Type B pancreatic cell (in vitro differentiated cells): ENCODE data around the gene ARPC4. TPM values are rescaled to one million over a fixed set of nuclear protein-coding genes. Genes with fewer than 3 reads are reported as not detected.

Experiments
- DNase-seq: peaks from one replicate; pipeline ENCODE4 v3.0.0; 2021; ENCODE audit warnings: mixed read lengths; ENCODE audit not compliant: unreplicated experiment; ENCODE audit errors: extremely low spot score
- H3K27ac Mint-ChIP-seq: 2 replicates; pipeline ENCODE4 v1.8.0; 2021; ENCODE audit warnings: mild to moderate bottlenecking, mixed read lengths
- H3K27me3 Mint-ChIP-seq: 2 replicates; pipeline ENCODE4 v1.8.0; 2021; ENCODE audit warnings: mixed read lengths
- H3K36me3 Mint-ChIP-seq: 2 replicates; pipeline ENCODE4 v1.8.0; 2021; ENCODE audit warnings: mixed read lengths
- H3K4me1 Mint-ChIP-seq: one replicate; pipeline ENCODE4 v1.8.0; 2021; ENCODE audit warnings: mixed read lengths; ENCODE audit not compliant: unreplicated experiment
- H3K4me3 Mint-ChIP-seq: 2 replicates; pipeline ENCODE4 v1.8.0; 2021; ENCODE audit warnings: mild to moderate bottlenecking, mixed read lengths
- H3K9me3 Mint-ChIP-seq: 2 replicates; pipeline ENCODE4 v1.8.0; 2021; ENCODE audit warnings: mixed read lengths
- CTCF ChIP-seq: fragments of 200-600 bp; sonication (generic); conservative IDR thresholded peaks from 2 replicates; pipeline ENCODE4 v1.5.0; 2021; ENCODE audit warnings: antibody characterized with exemption, mild to moderate bottlenecking
- long read RNA-seq: library from polyadenylated mRNA; unstranded; transcript quantifications from one replicate; pipeline ENCODE4 v2.0.0, GENCODE V29; 2020
- total RNA-seq: library from RNA; stranded (reverse); gene quantifications from 2 replicates; pipeline ENCODE4 v1.2.1, GENCODE V29; 2021; ENCODE audit warnings: low replicate concordance

Gene ARPC4
- total RNA-seq: 131 and 151 TPM in 2 replicates
- long read RNA-seq, transcript ARPC4-201 (6 exons, 2,582 nt): major isoform, 326 of 359 reads
- long read RNA-seq, partial matches to known transcripts: 17 of 359 reads
- long read RNA-seq, other reads (novel, unspliced or antisense): 7 of 359 reads

DNA sequence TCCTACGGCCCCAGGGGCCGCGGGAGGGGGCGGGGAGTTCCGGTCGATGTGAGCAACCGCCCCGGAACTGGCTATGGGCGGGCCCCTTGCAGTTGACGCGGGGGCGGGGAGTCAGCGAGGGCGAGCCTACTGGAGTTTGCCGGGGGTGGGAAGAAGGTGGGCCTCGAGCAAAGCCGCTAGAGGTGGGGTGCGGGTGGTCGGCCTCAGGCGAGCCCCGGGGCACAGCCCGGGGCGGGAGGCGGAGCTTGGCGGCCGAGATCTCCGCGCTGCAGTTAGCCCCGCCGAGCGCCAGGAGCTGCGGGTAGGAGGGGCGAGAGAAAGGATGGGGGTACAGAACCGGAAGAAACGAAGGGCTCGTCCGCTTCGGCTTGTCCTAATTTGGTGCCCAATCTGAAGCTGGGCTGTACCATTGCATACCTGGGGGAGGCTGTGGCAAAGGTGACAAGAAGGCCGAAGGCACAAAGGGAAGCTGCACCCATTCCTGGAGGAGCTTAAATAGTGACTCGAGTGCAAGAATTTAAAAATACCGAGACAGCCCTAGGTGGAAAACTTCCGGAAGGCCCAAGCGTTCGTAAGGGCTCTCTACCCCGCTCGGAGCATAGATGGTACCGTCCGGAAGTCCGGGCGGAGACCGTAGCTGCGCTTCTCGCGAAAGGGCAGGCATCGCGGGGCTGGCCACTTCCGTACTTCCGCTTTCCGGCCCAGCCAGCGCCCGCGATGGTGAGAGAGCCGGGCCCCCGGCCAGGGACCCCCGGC lies at the start of gene ARPC4, which contains the start of gene TADA3:
Gene ARPC4 (plus strand): TSS at position 678 of the 756 bp plus-strand sequence. CDS start 40 bp downstream, at position 718.
Gene TADA3 (minus strand): TSS at position 69 of the 756 bp plus-strand sequence. CDS start 1,007 bp downstream, outside the sequence.
- Mint-ChIP-seq H3K27ac (peak within 1 kb of the TSS; percentile 100), H3K4me3 (peak within 1 kb of the TSS; percentile 98), H3K27me3 (no peaks in the 10 kb centered on the region), H3K4me1 (peaks cover 14% of the 10 kb centered on the region), H3K9me3 (no peaks in the 10 kb centered on the region), H3K36me3 (peaks cover 23% of the 10 kb centered on the region)
- TF ChIP-seq CTCF: peak; percentile 47
- peak; percentile 92 for DNase-seq

DNA sequence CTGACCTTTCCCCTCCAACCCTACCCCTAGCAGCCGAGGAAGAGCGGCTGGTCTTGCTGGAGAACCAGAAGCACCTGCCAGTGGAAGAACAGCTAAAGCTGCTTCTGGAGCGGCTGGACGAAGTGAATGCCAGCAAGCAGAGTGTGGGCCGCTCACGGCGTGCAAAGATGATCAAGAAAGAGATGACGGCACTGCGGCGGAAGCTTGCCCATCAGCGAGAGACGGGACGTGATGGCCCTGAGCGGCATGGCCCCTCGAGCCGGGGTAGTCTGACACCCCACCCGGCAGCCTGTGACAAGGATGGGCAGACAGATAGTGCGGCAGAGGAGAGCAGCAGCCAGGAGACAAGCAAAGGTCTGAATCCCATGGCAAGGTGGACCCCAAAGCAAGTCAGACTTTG lies 49.3 kb upstream of the ARPC4 start:
- H3K9me3 Mint-ChIP-seq: no peaks in the 10 kb centered on the region

DNA sequence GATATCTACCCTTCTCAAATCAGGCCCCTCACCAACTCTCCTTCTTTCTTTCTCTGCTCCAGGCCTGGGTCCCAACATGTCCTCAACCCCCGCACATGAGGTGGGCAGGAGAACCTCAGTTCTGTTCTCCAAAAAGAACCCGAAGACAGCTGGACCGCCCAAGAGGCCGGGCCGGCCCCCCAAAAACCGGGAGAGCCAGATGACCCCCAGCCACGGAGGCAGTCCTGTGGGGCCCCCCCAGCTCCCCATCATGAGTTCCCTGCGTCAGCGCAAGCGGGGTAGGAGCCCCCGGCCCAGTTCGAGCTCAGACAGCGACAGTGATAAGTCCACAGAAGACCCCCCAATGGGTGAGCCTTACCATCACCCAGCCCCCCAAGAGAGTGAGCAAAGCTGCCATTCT lies 48.7 kb upstream of the ARPC4 start:
- Mint-ChIP-seq H3K4me1 (no peaks in the 10 kb centered on the region), H3K4me3 (no peak overlapping the region), H3K27me3 (no peaks in the 10 kb centered on the region), H3K27ac (no peak overlapping the region), H3K36me3 (peaks cover 6% of the 10 kb centered on the region), H3K9me3 (no peaks in the 10 kb centered on the region)
- TF ChIP-seq CTCF: no peak
- no peak for DNase-seq

More for the DNA sequence above, 49.3 kb upstream of the ARPC4 start:
- TF ChIP-seq CTCF: no peak
- Mint-ChIP-seq H3K36me3 (peaks cover 11% of the 10 kb centered on the region), H3K4me3 (no peak overlapping the region), H3K4me1 (no peaks in the 10 kb centered on the region), H3K27me3 (no peaks in the 10 kb centered on the region), H3K27ac (no peak overlapping the region)
- no peak for DNase-seq

GRCh38 chr3:9745521-9745920 lies 47.4 kb upstream of the ARPC4 start:
- Mint-ChIP-seq H3K27me3 (no peaks in the 10 kb centered on the region), H3K4me3 (no peak overlapping the region), H3K9me3 (no peaks in the 10 kb centered on the region), H3K27ac (no peak overlapping the region), H3K4me1 (peaks cover 11% of the 10 kb centered on the region), H3K36me3 (peaks cover 12% of the 10 kb centered on the region)
- no peak for DNase-seq
- TF ChIP-seq CTCF: no peak

GRCh38 chr3:9746330-9746729 lies 46.6 kb upstream of the ARPC4 start:
- TF ChIP-seq CTCF: no peak
- no peak overlapping the region for H3K27ac Mint-ChIP-seq

More at GRCh38 chr3:9746330-9746729, 46.6 kb upstream of the ARPC4 start:
- no peak overlapping the region for H3K4me3 Mint-ChIP-seq
- H3K9me3 Mint-ChIP-seq: no peaks in the 10 kb centered on the region
- peaks cover 12% of the 10 kb centered on the region for H3K36me3 Mint-ChIP-seq
- peaks cover 17% of the 10 kb centered on the region for H3K4me1 Mint-ChIP-seq
- DNase-seq: no peak
- no peaks in the 10 kb centered on the region for H3K27me3 Mint-ChIP-seq
